Measurements from ENCODE around the gene GMDS. TPM values are rescaled to one million over a fixed set of nuclear protein-coding genes. Genes with fewer than 3 reads are reported as not detected.

GMDS gene
- total and polyA plus RNA-seq, 2 of the 8 experiments (the other 6 are each of a cell fraction or from before 2014, with no cell fraction given): 16.8 to 50.0 TPM

DNA sequence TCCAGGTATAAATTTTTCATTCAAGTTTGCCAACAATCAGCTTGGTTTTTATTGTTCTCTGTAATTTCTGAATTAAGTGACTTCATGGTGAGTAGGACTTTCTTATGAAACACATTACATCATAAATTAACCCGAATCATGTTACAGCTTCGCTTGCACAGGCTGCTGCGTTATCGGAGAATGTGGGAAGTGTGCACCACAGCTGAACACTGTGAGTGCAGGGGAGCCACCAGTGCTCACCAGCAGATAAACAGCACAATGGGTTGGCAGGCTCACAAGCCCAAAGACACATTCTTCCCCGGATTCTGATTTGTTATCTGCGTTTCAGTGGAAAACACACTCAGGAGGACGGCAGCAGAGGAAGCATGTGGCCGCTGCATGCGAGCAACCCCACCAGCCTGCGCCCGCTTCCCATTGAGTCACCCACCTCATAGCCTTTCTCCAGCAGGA lies 121.1 kb downstream of the GMDS start (continued):
- TF ChIP-seq, protein P1, sequence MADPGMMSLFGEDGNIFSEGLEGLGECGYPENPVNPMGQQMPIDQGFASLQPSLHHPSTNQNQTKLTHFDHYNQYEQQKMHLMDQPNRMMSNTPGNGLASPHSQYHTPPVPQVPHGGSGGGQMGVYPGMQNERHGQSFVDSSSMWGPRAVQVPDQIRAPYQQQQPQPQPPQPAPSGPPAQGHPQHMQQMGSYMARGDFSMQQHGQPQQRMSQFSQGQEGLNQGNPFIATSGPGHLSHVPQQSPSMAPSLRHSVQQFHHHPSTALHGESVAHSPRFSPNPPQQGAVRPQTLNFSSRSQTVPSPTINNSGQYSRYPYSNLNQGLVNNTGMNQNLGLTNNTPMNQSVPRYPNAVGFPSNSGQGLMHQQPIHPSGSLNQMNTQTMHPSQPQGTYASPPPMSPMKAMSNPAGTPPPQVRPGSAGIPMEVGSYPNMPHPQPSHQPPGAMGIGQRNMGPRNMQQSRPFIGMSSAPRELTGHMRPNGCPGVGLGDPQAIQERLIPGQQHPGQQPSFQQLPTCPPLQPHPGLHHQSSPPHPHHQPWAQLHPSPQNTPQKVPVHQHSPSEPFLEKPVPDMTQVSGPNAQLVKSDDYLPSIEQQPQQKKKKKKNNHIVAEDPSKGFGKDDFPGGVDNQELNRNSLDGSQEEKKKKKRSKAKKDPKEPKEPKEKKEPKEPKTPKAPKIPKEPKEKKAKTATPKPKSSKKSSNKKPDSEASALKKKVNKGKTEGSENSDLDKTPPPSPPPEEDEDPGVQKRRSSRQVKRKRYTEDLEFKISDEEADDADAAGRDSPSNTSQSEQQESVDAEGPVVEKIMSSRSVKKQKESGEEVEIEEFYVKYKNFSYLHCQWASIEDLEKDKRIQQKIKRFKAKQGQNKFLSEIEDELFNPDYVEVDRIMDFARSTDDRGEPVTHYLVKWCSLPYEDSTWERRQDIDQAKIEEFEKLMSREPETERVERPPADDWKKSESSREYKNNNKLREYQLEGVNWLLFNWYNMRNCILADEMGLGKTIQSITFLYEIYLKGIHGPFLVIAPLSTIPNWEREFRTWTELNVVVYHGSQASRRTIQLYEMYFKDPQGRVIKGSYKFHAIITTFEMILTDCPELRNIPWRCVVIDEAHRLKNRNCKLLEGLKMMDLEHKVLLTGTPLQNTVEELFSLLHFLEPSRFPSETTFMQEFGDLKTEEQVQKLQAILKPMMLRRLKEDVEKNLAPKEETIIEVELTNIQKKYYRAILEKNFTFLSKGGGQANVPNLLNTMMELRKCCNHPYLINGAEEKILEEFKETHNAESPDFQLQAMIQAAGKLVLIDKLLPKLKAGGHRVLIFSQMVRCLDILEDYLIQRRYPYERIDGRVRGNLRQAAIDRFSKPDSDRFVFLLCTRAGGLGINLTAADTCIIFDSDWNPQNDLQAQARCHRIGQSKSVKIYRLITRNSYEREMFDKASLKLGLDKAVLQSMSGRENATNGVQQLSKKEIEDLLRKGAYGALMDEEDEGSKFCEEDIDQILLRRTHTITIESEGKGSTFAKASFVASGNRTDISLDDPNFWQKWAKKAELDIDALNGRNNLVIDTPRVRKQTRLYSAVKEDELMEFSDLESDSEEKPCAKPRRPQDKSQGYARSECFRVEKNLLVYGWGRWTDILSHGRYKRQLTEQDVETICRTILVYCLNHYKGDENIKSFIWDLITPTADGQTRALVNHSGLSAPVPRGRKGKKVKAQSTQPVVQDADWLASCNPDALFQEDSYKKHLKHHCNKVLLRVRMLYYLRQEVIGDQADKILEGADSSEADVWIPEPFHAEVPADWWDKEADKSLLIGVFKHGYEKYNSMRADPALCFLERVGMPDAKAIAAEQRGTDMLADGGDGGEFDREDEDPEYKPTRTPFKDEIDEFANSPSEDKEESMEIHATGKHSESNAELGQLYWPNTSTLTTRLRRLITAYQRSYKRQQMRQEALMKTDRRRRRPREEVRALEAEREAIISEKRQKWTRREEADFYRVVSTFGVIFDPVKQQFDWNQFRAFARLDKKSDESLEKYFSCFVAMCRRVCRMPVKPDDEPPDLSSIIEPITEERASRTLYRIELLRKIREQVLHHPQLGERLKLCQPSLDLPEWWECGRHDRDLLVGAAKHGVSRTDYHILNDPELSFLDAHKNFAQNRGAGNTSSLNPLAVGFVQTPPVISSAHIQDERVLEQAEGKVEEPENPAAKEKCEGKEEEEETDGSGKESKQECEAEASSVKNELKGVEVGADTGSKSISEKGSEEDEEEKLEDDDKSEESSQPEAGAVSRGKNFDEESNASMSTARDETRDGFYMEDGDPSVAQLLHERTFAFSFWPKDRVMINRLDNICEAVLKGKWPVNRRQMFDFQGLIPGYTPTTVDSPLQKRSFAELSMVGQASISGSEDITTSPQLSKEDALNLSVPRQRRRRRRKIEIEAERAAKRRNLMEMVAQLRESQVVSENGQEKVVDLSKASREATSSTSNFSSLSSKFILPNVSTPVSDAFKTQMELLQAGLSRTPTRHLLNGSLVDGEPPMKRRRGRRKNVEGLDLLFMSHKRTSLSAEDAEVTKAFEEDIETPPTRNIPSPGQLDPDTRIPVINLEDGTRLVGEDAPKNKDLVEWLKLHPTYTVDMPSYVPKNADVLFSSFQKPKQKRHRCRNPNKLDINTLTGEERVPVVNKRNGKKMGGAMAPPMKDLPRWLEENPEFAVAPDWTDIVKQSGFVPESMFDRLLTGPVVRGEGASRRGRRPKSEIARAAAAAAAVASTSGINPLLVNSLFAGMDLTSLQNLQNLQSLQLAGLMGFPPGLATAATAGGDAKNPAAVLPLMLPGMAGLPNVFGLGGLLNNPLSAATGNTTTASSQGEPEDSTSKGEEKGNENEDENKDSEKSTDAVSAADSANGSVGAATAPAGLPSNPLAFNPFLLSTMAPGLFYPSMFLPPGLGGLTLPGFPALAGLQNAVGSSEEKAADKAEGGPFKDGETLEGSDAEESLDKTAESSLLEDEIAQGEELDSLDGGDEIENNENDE (IDR thresholded peaks at IDR 0.05; ENCODE audit: insufficient replicate concordance, low read length): no peak
- TF ChIP-seq CHD2 (IDR thresholded peaks at IDR 0.05; ENCODE audit: low read length) (no peak), KDM1A (IDR thresholded peaks at IDR 0.05; ENCODE audit: borderline replicate concordance, low read length) (no peak), EGR1 (IDR thresholded peaks at IDR 0.05; ENCODE audit: borderline replicate concordance, low read depth, low read length) (no peak), NANOG (IDR thresholded peaks at IDR 0.05; ENCODE audit: insufficient read depth, low read depth, low read length, poor library complexity, severe bottlenecking) (no peak)
